Renal pelvis (tissue), 3 donors: ENCODE measurements around the gene KCNF1. TPM values are rescaled to one million over a fixed set of nuclear protein-coding genes. Genes with fewer than 3 reads are reported as not detected.

Experiments used
- polyA plus RNA-seq, 3 donors: library from polyadenylated mRNA; unstranded; fragments of 120-200 nt; gene quantifications; one replicate each; pipeline ENCODE4 v1.2.1, GENCODE V29; 2013; ENCODE audit not compliant: insufficient read length in 3 of 3

Gene KCNF1
- polyA plus RNA-seq, 3 donors = 1.3 to 1.8 (median 1.6) TPM

Other genes starting within 250 kb of the KCNF1 start
- gene NOL10, start 222.0 kb upstream of the KCNF1 start, polyA plus RNA-seq = 10 to 100 TPM; 26.9 to 30.7 (median 27.6) TPM
- gene ATP6V1C2, start 190.3 kb upstream of the KCNF1 start, polyA plus RNA-seq = 10 to 100 TPM in 1 of 3 donors, 1 to 10 TPM in 2; 4.6 to 10.7 (median 6.7) TPM
- 100 to 1,000 TPM; 330 to 372 (median 332) TPM for gene PDIA6, start 99.1 kb upstream of the KCNF1 start, polyA plus RNA-seq
- gene SLC66A3, start 243.5 kb downstream of the KCNF1 start, polyA plus RNA-seq = 10 to 100 TPM; 19.8 to 24.9 (median 20.3) TPM